GM12878 (cell line): ENCODE results near the gene TCEANC. TPM values are rescaled to one million over a fixed set of nuclear protein-coding genes. Genes with fewer than 3 reads are reported as not detected.
A peak's percentile ranks its signal among the peaks of the same experiment; 100 is the strongest.

Experiments used
- ATAC-seq: fragments of 200-7000 bp; cut with Tn5 transposase; 3 replicates; pipeline ENCODE4 v1.9.1; 2020; ENCODE audit warnings: mild to moderate bottlenecking, moderate library complexity
- BruUV-seq: library from RNA; stranded (reverse); fragments of 400-500 nt; replicated peaks from 2 replicates; lab custom pipeline; 2021; lab: Mats Ljungman, UMichigan
- CTCF ChIA-PET: fragments of 300-600 bp; sonication (Branson Sonifier 250); formaldehyde crosslinking; extraction: SDS; loops from one replicate; lab custom pipeline; 2021; ENCODE audit warnings: inconsistent platforms; lab: Yijun Ruan, JAX
- POLR2A ChIA-PET: fragments of 350-600 bp; formaldehyde crosslinking; extraction: SDS; loops from one replicate; lab custom pipeline; 2021; ENCODE audit warnings: inconsistent platforms; lab: Charles Lee
- RAD21 ChIA-PET: fragments of 300-600 bp; sonication (Branson Sonifier 250); formaldehyde crosslinking; loops from one replicate; lab custom pipeline; 2023; ENCODE audit warnings: antibody characterized with exemption; ENCODE audit not compliant: unreplicated experiment; lab: Charles Lee
- SMC1A ChIA-PET: fragments of 300-600 bp; sonication (Branson Sonifier 250); formaldehyde crosslinking; loops from one replicate; lab custom pipeline; 2023; ENCODE audit not compliant: unreplicated experiment, uncharacterized antibody; lab: Charles Lee
- DNase-seq: peaks from one replicate; pipeline ENCODE4 v3.0.0-alpha.2; 2011; ENCODE audit warnings: low read depth, low spot score
- FAIRE-seq: peaks from 3 replicates; lab custom pipeline; 2011; peaks lifted over from hg19 to GRCh38; lab: Jason Lieb, UNC
- H2AFZ ChIP-seq: 2 replicates; pipeline ENCODE4 v1.6.0; 2011; ENCODE audit warnings: low read depth, low read length, control low read depth; ENCODE audit not compliant: control insufficient read depth
- H3K27ac ChIP-seq: 2 replicates; pipeline ENCODE4 v1.5.1; 2011; ENCODE audit warnings: control low read depth; ENCODE audit not compliant: control insufficient read depth, insufficient read depth
- H3K27me3 ChIP-seq, 2 experiments: replicated peaks in 1 of 2; 2 replicates each; pipeline versions ENCODE4 v1.6.0 to v1.6.1; 2011; ENCODE audit warnings: low read length in 1 of 2; ENCODE audit not compliant: control insufficient read depth in 2 of 2, insufficient read depth in 2 of 2
- H3K36me3 ChIP-seq, 2 experiments: 2 replicates each; pipeline ENCODE4 v1.5.1; 2011; ENCODE audit warnings: low read length in 1 of 2; ENCODE audit not compliant: control insufficient read depth in 2 of 2, insufficient read depth in 2 of 2
- H3K4me1 ChIP-seq: 2 replicates; pipeline ENCODE4 v1.6.1; 2011; ENCODE audit warnings: mild to moderate bottlenecking, low read length, moderate library complexity, mixed read lengths; ENCODE audit not compliant: control insufficient read depth, insufficient read depth
- H3K4me2 ChIP-seq: 2 replicates; pipeline ENCODE4 v1.6.0; 2011; ENCODE audit warnings: control low read depth; ENCODE audit not compliant: control insufficient read depth, insufficient read depth
- H3K4me3 ChIP-seq: fragments of 200-600 bp; sonication (generic); 2 replicates; pipeline ENCODE4 v1.5.1; 2016
- H3K79me2 ChIP-seq: 2 replicates; pipeline ENCODE4 v1.6.0; 2011; ENCODE audit warnings: low read length; ENCODE audit not compliant: control insufficient read depth, insufficient read depth
- H3K9ac ChIP-seq: 2 replicates; pipeline ENCODE4 v1.8.0; 2011; ENCODE audit warnings: low read length, control low read depth, mixed read lengths; ENCODE audit not compliant: control insufficient read depth, insufficient read depth
- H3K9me3 ChIP-seq: replicated peaks from 3 replicates; pipeline ENCODE4 v1.5.1; 2011; ENCODE audit warnings: mild to moderate bottlenecking, low read length; ENCODE audit not compliant: control insufficient read depth, insufficient read depth
- H4K20me1 ChIP-seq: 2 replicates; pipeline ENCODE4 v1.6.0; 2011; ENCODE audit not compliant: control insufficient read depth, insufficient read depth
- E4F1 ChIP-seq: fragments of 450-650 bp; IDR thresholded peaks from 2 replicates; pipeline ENCODE4 v1.6.1; 2018; ENCODE audit warnings: borderline replicate concordance, mild to moderate bottlenecking; ENCODE audit not compliant: partially characterized antibody
- EED ChIP-seq: sonication (generic); IDR thresholded peaks from 2 replicates; pipeline ENCODE4 v1.6.1; 2016; ENCODE audit warnings: antibody characterized with exemption, low read depth
- FOXM1 ChIP-seq: IDR thresholded peaks from 2 replicates; pipeline ENCODE4 v1.6.1; 2012; ENCODE audit warnings: low read depth, mild to moderate bottlenecking, inconsistent platforms, low read length, moderate library complexity
- IKZF2 ChIP-seq, 2 experiments: fragments of 450-650 bp; IDR thresholded peaks; 2 replicates each; pipeline ENCODE4 v1.6.1; 2017; ENCODE audit warnings: mild to moderate bottlenecking in 2 of 2, moderate library complexity in 2 of 2
- IRF3 ChIP-seq: fragments of 450-650 bp; IDR thresholded peaks from 2 replicates; pipeline ENCODE4 v1.6.1; 2014; ENCODE audit warnings: mild to moderate bottlenecking
- MEF2A ChIP-seq: IDR thresholded peaks from 2 replicates; pipeline ENCODE4 v1.6.1; 2011; ENCODE audit warnings: low read depth, mild to moderate bottlenecking, low read length, moderate library complexity; ENCODE audit not compliant: insufficient read depth
- NFIC ChIP-seq: IDR thresholded peaks from 2 replicates; pipeline ENCODE4 v1.6.1; 2012; ENCODE audit warnings: low read depth, mild to moderate bottlenecking, inconsistent platforms, low read length, moderate library complexity
- PAX5 ChIP-seq: IDR thresholded peaks from 2 replicates; pipeline ENCODE4 v1.6.1; 2011; ENCODE audit warnings: low read depth, low read length, borderline replicate concordance
- STAT1 ChIP-seq: fragments of 450-650 bp; conservative IDR thresholded peaks from 2 replicates; pipeline ENCODE4 v1.6.1; 2014; ENCODE audit warnings: antibody characterized with exemption, mild to moderate bottlenecking
- STAT3 ChIP-seq: IDR thresholded peaks from 2 replicates; pipeline ENCODE4 v1.6.1; 2011; ENCODE audit warnings: low read depth, low read length, improper control_type of control experiment
- TCF3 ChIP-seq: IDR thresholded peaks from 2 replicates; pipeline ENCODE4 v1.6.1; 2012; ENCODE audit warnings: low read depth, mild to moderate bottlenecking, low read length, borderline replicate concordance; ENCODE audit not compliant: insufficient read depth
- TCF7 ChIP-seq: IDR thresholded peaks from 2 replicates; pipeline ENCODE4 v1.6.1; 2014; ENCODE audit warnings: antibody characterized with exemption, borderline replicate concordance
- ZBTB40 ChIP-seq: fragments of 450-650 bp; IDR thresholded peaks from 2 replicates; pipeline ENCODE4 v1.6.1; 2016; ENCODE audit warnings: mild to moderate bottlenecking, moderate library complexity, borderline replicate concordance
- whole genome bisulfite sequencing: methylation state at CpG from one replicate; pipeline ENCODE4 v1.1.6; 2016; ENCODE audit warnings: low lambda C conversion rate; ENCODE audit not compliant: insufficient replicate concordance, insufficient coverage; ENCODE audit errors: missing lambda C conversion rate; 5-methylcytosine and 5-hydroxymethylcytosine counted together
- in situ Hi-C: fragments of 300-500 bp; cut with MboI; formaldehyde crosslinking; loops from 9 replicates; pipeline ENCODE4 v1.14.3; 2018; ENCODE audit warnings: mixed read lengths
- intact Hi-C: fragments of 100-400 bp; cut with micrococcal nuclease; formaldehyde crosslinking; loops from one replicate; pipeline ENCODE4 v1.14.2; 2022; ENCODE audit not compliant: unreplicated experiment
- polyA plus RNA-seq, 11 experiments: library from polyadenylated mRNA; depleted of rRNA in 4 of 11; unstranded in 6 of 11; stranded (reverse) in 5 of 11; fragments of >200 nt; fragmentation: Nextera tagmentation in 4 of 11; fragmentation: Illumina TruSeq in 1 of 11; extraction: Ambion mirVana in 4 of 11; extraction: Trizol in 1 of 11; gene quantifications; 1 replicate in 1 of 11; 2 replicates in 10 of 11; pipeline versions ENCODE4 v1.2.1 to v1.2.3, GENCODE V29; 2011 to 2016; ENCODE audit warnings: inconsistent platforms in 2 of 11, missing spikeins in 2 of 11, low read depth in 1 of 11
- total RNA-seq, 4 experiments: library from RNA; depleted of rRNA in 3 of 4; stranded (reverse); fragments of >200 nt in 3 of 4; fragmentation: Illumina TruSeq in 1 of 4; extraction: Trizol in 1 of 4; gene quantifications; 2 replicates each; pipeline versions ENCODE4 v1.2.1 to v1.2.3, GENCODE V29; 2013 to 2021

TCEANC gene
- total and polyA plus RNA-seq, 10 of the 15 experiments (the other 5 are each of a cell fraction or from before 2014, with no cell fraction given) = 1.1 to 4.9 (median 2.9) TPM

GRCh38 chrX:13670197-13670596 is 17.3 kb downstream of the TCEANC start:
- BruUV-seq = no TSS peak
- DNase-seq = no peak
- Histone ChIP-seq H3K79me2 (peaks cover 5% of the 10 kb centered on the region; the same call in 1 of the 2 replicates), H3K4me1 (peaks cover 37% of the 10 kb centered on the region), H3K27me3 (no peaks in the 10 kb centered on the region), H4K20me1 (no peaks in the 10 kb centered on the region), H2AFZ (no peak overlapping the region), H3K9ac (peak overlapping the region; percentile 58), H3K36me3 (no peaks in the 10 kb centered on the region), H3K27ac (peak overlapping the region; percentile 92), H3K4me3 (peak overlapping the region; percentile 44; the same call in 1 of the 2 replicates), H3K4me2 (peak overlapping the region; percentile 72), H3K9me3 (no peaks in the 10 kb centered on the region)
- intact Hi-C loops = loop anchor here (2.0 to 5.0 kb wide), 2 partner anchors 65 to 583 kb away; partner anchors contain the start of genes OFD1 and TRAPPC2
- ATAC-seq = peak; percentile 67
- ChIA-PET RAD21 (interaction anchor here (1.2 to 6.4 kb wide), 13 partner anchors 11 to 410 kb away, joined by 3 to 103 read pairs (median 13); partner anchors contain the start of genes GEMIN8, OFD1, RAB9A and TRAPPC2), CTCF (interaction anchor here (1.1 to 2.8 kb wide), 7 partner anchors 14 to 83 kb away, joined by 4 to 21 read pairs (median 9); partner anchors contain the start of genes OFD1, RAB9A and TRAPPC2), POLR2A (interaction anchor here (0.6 to 4.9 kb wide), 9 partner anchors 15 to 92 kb away, joined by 3 to 49 read pairs (median 8); partner anchors contain the start of genes OFD1, RAB9A and TRAPPC2), SMC1A (interaction anchor here (1.1 to 4.3 kb wide), 12 partner anchors 8 to 674 kb away, joined by 3 to 136 read pairs (median 6); partner anchors contain the start of genes OFD1, RAB9A and TRAPPC2)
- FAIRE-seq = peak; percentile 31
- in situ Hi-C loops = loop anchor here (25.0 kb wide), 1 partner anchor 708 kb away; no protein-coding TSS in a partner anchor
- 22% methylated on average over 5 of the region's 5 CpGs for WGBS
- peak; percentile 41; the same call in 1 of the 2 replicates for TF ChIP-seq PAX5
- TF ChIP-seq FOXM1 = peak; percentile 38; the same call in 1 of the 2 replicates
- TF ChIP-seq STAT1 = no peak
- peak; percentile 73 for TF ChIP-seq EED
- no peak; the same call in none of the 2 replicates for TF ChIP-seq NFIC
- peak; percentile 21 to 24; a peak in 3 of 4 replicates for TF ChIP-seq IKZF2 (IDR thresholded peaks at IDR 0.05)
- no peak for TF ChIP-seq E4F1
- TF ChIP-seq TCF7 = peak; percentile 26; the same call in 1 of the 2 replicates
- no peak for TF ChIP-seq IRF3
- TF ChIP-seq TCF3 = no peak
- TF ChIP-seq MEF2A = 0 out of 2 replicates have a peak, but pooled peaks have one; percentile 52
- TF ChIP-seq ZBTB40 = 0 out of 2 replicates have a peak, but pooled peaks have one; percentile 41
- no peak for TF ChIP-seq STAT3
